ENCODE data around the gene PBRM1. TPM values are rescaled to one million over a fixed set of nuclear protein-coding genes. Genes with fewer than 3 reads are reported as not detected.
A peak's percentile ranks its signal among the peaks of the same experiment; 100 is the strongest.

Gene PBRM1
- total RNA-seq, 1 donor from 2014 or later: 67.1 TPM

- Histone ChIP-seq H3K36me3 (peaks cover 73% of the 10 kb centered on the region), H3K4me1 (peaks cover 15% of the 10 kb centered on the region), H3K4me3 (no peak overlapping the region), H3K27ac (no peak overlapping the region), H3K9me3 (no peaks in the 10 kb centered on the region), H3K27me3 (no peaks in the 10 kb centered on the region)
- TF ChIP-seq CTCF (IDR thresholded peaks at IDR 0.05): no peak
- intact Hi-C loops (cut with DNase I): no loop called here
- DNase-seq (no peak), ATAC-seq (no peak)
Observed at GRCh38 chr3:52689151-52689550, 3.4 kb upstream of the PBRM1 start.

DNA sequence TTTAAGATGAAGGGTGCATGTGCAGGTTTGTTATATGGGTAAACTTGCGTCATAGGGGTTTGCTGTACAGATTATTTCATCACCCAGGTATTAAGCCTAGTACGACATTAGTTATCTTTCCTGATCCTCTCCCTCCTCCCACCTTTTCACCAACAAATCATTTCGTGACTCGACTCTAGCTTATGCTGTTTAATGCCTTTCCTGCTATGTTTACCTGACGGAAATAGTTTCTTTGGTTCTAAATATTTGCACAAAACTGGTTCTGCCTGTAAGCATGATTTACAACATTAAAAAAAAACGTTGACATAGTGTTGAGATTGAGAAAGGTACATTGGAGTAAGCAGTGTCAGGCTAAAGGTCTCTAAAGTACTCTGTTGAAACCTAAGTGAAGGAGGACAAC, 2.6 kb upstream of the PBRM1 start:
- intact Hi-C loops (cut with DNase I): no loop called here
- no peak overlapping the region for H3K27ac ChIP-seq
- H3K36me3 ChIP-seq: peaks cover 64% of the 10 kb centered on the region
- peaks cover 17% of the 10 kb centered on the region for H3K4me1 ChIP-seq
- TF ChIP-seq CTCF (IDR thresholded peaks at IDR 0.05): no peak
- H3K4me3 ChIP-seq: no peak overlapping the region
- H3K27me3 ChIP-seq: no peaks in the 10 kb centered on the region
- DNase-seq: no peak
- H3K9me3 ChIP-seq: no peaks in the 10 kb centered on the region
- no peak for ATAC-seq

- Histone ChIP-seq H3K27me3 (no peaks in the 10 kb centered on the region), H3K4me1 (peaks cover 38% of the 10 kb centered on the region), H3K36me3 (peaks cover 37% of the 10 kb centered on the region), H3K4me3 (peak overlapping the region; percentile 90), H3K27ac (peak overlapping the region; percentile 88), H3K9me3 (no peaks in the 10 kb centered on the region)
- DNase-seq: peak; percentile 93
- ATAC-seq: peak; percentile 94
- intact Hi-C loops (cut with DNase I): no loop called here
- no peak for TF ChIP-seq CTCF (IDR thresholded peaks at IDR 0.05)
Observed at GRCh38 chr3:52685285-52685708, 416 bp downstream of the PBRM1 start.

- intact Hi-C loops (cut with DNase I): no loop called here
- H3K4me1 ChIP-seq: peaks cover 40% of the 10 kb centered on the region
Observed at GRCh38 chr3:52684184-52684583, 1.5 kb downstream of the PBRM1 start.

GRCh38 chr3:52683611-52684010, 2.1 kb downstream of the PBRM1 start:
- Histone ChIP-seq H3K27ac (no peak overlapping the region), H3K36me3 (peaks cover 37% of the 10 kb centered on the region), H3K9me3 (no peaks in the 10 kb centered on the region), H3K4me3 (no peak overlapping the region), H3K4me1 (peaks cover 40% of the 10 kb centered on the region), H3K27me3 (no peaks in the 10 kb centered on the region)
- intact Hi-C loops (cut with DNase I): no loop called here
- TF ChIP-seq CTCF (IDR thresholded peaks at IDR 0.05): no peak
- ATAC-seq: no peak
- peak; percentile 89 for DNase-seq

More at GRCh38 chr3:52684184-52684583, 1.5 kb downstream of the PBRM1 start:
- Histone ChIP-seq H3K9me3 (no peaks in the 10 kb centered on the region), H3K27ac (no peak overlapping the region), H3K27me3 (no peaks in the 10 kb centered on the region), H3K4me3 (peak overlapping the region; percentile 90), H3K36me3 (peaks cover 37% of the 10 kb centered on the region)
- DNase-seq (no peak), ATAC-seq (no peak)
- TF ChIP-seq CTCF (IDR thresholded peaks at IDR 0.05): no peak

- Histone ChIP-seq H3K4me3 (no peak overlapping the region), H3K36me3 (peaks cover 37% of the 10 kb centered on the region), H3K4me1 (peaks cover 38% of the 10 kb centered on the region), H3K9me3 (no peaks in the 10 kb centered on the region), H3K27me3 (no peaks in the 10 kb centered on the region), H3K27ac (peak overlapping the region; percentile 62)
- intact Hi-C loops (cut with DNase I): no loop called here
- DNase-seq (no peak), ATAC-seq (peak; percentile 27)
- no peak for TF ChIP-seq CTCF (IDR thresholded peaks at IDR 0.05)
Observed at GRCh38 chr3:52682016-52682415, 3.7 kb downstream of the PBRM1 start.

Data from upper lobe of right lung (tissue), 1 donor.